GM21786 (cell line): ENCODE results near the gene CACNG6.

Source experiments
- ATAC-seq: cut with Tn5 transposase; IDR thresholded peaks from one replicate; pipeline ENCODE4 v1.9.1; 2021; ENCODE audit not compliant: unreplicated experiment

CACNG6 gene

DNA sequence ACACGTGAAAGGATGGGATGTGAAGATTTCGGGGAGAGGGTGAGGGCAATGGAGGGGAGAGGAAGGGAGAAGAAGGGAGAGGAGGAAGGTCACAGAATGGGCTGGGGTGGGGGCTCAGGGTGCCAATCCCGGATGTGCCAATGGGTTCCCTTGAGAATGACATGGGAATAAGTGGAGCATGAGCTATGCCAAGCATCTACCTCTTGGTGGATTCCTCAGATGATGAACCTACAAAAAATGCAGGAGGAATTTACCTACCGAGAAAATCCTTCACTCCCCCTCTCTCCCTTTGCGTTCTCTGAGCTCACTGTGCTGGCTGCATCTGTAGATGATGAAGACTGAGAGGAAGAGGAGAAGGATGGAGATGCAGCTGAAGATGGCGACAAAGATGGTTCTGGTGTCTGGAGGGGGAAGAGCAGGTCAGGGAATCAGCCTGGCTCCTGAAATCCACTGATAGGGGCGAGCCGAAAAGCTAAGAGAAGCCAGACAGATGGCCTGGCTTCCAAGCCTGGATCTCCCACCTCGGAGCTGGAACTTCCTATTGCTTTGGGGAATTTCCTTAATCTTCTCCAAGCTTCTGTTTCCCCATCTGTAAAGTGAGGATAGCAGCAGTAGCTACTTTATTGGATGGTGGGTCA, 50.7 kb downstream of the CACNG6 start:
- no peak for ATAC-seq

DNA sequence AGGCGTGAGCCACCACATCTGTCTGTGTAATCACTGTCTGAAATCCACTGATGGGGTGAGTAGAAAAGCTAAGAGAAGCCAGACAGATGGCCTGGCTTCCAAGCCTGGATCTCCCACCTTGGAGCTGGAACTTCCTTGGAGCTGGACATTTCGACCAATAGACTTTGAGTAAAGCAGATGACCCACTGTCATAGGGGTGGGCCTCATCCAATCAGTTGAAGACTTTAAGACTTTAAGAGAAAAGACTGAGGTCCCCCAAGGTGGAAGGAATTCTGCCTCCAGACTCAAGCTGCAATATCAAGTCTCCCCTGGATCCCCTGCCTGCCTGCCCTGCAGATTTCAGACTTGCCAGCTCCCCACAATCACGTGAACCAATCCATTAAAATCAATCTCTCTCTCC, 51.6 kb downstream of the CACNG6 start:
- no peak for ATAC-seq

DNA sequence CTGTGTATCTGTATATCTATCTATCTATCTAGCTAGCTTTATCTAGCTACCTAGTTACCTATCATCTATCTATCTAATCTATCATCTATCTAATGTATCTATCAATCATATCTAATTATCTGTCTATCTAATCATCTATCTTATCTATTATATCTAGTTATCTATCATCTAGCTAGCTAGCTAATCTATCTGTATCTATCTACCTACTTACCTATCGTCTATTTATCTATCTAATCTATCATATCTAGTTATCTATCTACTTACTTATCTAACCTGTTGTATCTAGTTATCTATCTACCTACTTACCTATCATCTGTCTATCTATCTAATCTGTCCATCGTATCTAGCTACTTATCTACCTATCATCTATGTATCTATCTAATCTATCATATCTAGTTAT, 54.3 kb downstream of the CACNG6 start:
- ATAC-seq, result no peak

DNA sequence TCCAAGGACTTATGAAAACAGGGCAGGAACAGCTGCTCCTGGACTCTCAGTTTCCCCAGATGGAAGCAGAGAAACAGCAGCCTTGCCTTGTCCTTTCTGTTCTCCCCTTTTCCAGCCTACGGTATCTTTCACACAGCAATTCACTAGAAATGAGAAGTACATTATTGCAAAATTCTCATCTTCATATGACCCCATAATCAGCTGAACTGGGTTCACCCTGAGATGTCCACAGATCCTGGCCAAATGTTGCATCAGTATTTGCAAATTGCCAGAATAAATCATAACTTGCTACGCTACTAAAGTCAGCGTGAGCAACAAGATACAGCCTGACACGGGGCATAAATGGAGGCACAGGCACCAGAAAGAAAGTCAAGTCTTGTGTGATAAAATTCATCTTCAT, 56.2 kb downstream of the CACNG6 start:
- ATAC-seq, result no peak
